ENCODE data around the gene SPN.

- TF ChIP-seq POLR2A (IDR thresholded peaks at IDR 0.05) (no peak), CTCF (IDR thresholded peaks at IDR 0.05) (no peak)
Measured at GRCh38 chr16:29644338-29644857, 18.6 kb upstream of the SPN start.
